Upper lobe of left lung (tissue), 6 donors: ENCODE results near the gene APLF. TPM values are rescaled to one million over a fixed set of nuclear protein-coding genes. Genes with fewer than 3 reads are reported as not detected.
"Not testable (repeated sequence)": the region's sequence is repeated elsewhere in the genome, so short reads cannot be mapped to it uniquely, and the experiment has no call there.

Experiments used
- ATAC-seq, 2 donors: fragments of 200-7000 bp; cut with Tn5 transposase; one replicate each; pipeline ENCODE4 v1.9.1; 2022; ENCODE audit warnings: mild to moderate bottlenecking in 2 of 2, moderate library complexity in 2 of 2; ENCODE audit not compliant: low FRiP score in 2 of 2
- DNase-seq, 2 donors: peaks; one replicate each; pipeline ENCODE4 v3.0.0-alpha.2; 2019 to 2020
- H3K27ac ChIP-seq, 4 donors: fragments of 200-600 bp; sonication (generic); one replicate each; pipeline ENCODE4 v1.5.1; 2016 to 2019
- H3K27me3 ChIP-seq, 4 donors: fragments of 200-600 bp; sonication (generic); one replicate each; pipeline ENCODE4 v1.5.1; 2017 to 2019
- H3K36me3 ChIP-seq, 4 donors: fragments of 200-600 bp; sonication (generic); one replicate each; pipeline ENCODE4 v1.5.1; 2016 to 2019
- H3K4me1 ChIP-seq, 4 donors: fragments of 200-600 bp; sonication (generic); one replicate each; pipeline ENCODE4 v1.5.1; 2018 to 2019
- H3K4me3 ChIP-seq, 4 donors: fragments of 200-600 bp; sonication (generic); one replicate each; pipeline ENCODE4 v1.5.1; 2017 to 2019; ENCODE audit warnings: mild to moderate bottlenecking in 2 of 4, moderate library complexity in 1 of 4
- H3K9me3 ChIP-seq, 4 donors: fragments of 200-600 bp; sonication (generic); one replicate each; pipeline ENCODE4 v1.5.1; 2018 to 2019
- CTCF ChIP-seq, 6 experiments: fragments of 450-650 bp in 4 of 6; fragments of 200-600 bp in 2 of 6; sonication (generic) in 2 of 6; IDR thresholded peaks; one replicate each; pipeline ENCODE4 v1.5.1; 2016 to 2019; ENCODE audit warnings: antibody characterized with exemption in 6 of 6
- EP300 ChIP-seq, 4 donors: sonication (generic); formaldehyde crosslinking; IDR thresholded peaks; one replicate each; pipeline ENCODE4 v1.5.1; 2017; ENCODE audit warnings: antibody characterized with exemption in 4 of 4, control low read depth in 2 of 4
- POLR2A ChIP-seq, 4 donors: fragments of 450-650 bp; IDR thresholded peaks; one replicate each; pipeline ENCODE4 v1.5.1; 2016 to 2017; ENCODE audit warnings: antibody characterized with exemption in 4 of 4, mild to moderate bottlenecking in 2 of 4
- POLR2AphosphoS5 ChIP-seq, 2 donors: sonication (generic); formaldehyde crosslinking; IDR thresholded peaks; one replicate each; pipeline ENCODE4 v1.5.1; 2017; ENCODE audit warnings: antibody characterized with exemption in 2 of 2
- WGBS, 2 donors: methylation state at CpG; one replicate each; pipeline ENCODE4 v1.1.5; 2017 to 2018; 5-methylcytosine and 5-hydroxymethylcytosine counted together
- total RNA-seq, 6 donors: library from RNA; depleted of rRNA in 4 of 6; stranded (reverse); fragments of >200 nt in 4 of 6; gene quantifications; one replicate each; pipeline versions ENCODE4 v1.1.0 to v1.2.1, GENCODE V29; 2016 to 2021
- donor health status: DM: no; HTN: no; CAD: no; lungs with moderate emphysema.
- donor health status: DM: no; HTN: yes; CAD: no; lungs with severe emphysema.

The APLF gene
- total RNA-seq, 6 donors from 2014 or later, result 3.7 to 5.5 (median 4.7) TPM

DNA sequence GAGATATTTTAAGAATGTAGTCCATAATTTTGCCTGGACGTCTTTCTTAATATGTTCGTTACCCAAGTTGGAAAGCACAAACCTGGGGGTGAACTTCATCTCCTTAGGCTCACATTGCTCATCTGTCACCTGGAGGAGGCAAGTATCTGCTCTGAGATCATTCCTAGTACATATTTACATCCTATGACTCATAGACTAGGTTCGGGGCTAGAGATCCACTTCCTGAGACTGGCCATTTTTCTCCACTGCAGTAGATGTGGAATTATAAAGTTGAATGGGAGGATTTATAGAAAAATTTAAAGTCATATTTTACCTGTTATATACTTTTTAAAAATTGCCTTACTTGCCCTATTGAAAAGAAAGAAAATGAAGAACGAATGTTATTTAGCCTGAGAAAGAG lies 98.5 kb downstream of the APLF start:
- 82 to 90% methylated on average over 4 of the region's 4 CpGs for WGBS, 2 donors
- no peak for ATAC-seq

GRCh38 chr2:68566362-68566761 lies 99.0 kb downstream of the APLF start:
- no peaks in the 10 kb centered on the region for H3K36me3 ChIP-seq
- 85 to 93% methylated on average over 3 of the region's 3 CpGs for WGBS, 2 donors

More for the DNA sequence above, 98.5 kb downstream of the APLF start:
- no peak for DNase-seq
- H3K27me3 ChIP-seq, result no peaks in the 10 kb centered on the region
- no peak overlapping the region for H3K4me3 ChIP-seq
- no peak overlapping the region for H3K27ac ChIP-seq
- H3K4me1 ChIP-seq, result no peaks in the 10 kb centered on the region
- H3K36me3 ChIP-seq, result no peaks in the 10 kb centered on the region
- H3K9me3 ChIP-seq, result no peaks in the 10 kb centered on the region
- TF ChIP-seq POLR2A (IDR thresholded peaks at IDR 0.05) (no peak), POLR2AphosphoS5 (IDR thresholded peaks at IDR 0.05) (no peak), CTCF (IDR thresholded peaks at IDR 0.05) (no peak), EP300 (IDR thresholded peaks at IDR 0.05) (no peak)

GRCh38 chr2:68568116-68568515 lies 100.7 kb downstream of the APLF start:
- Histone ChIP-seq H3K36me3 (no peaks in the 10 kb centered on the region), H3K9me3 (no peaks in the 10 kb centered on the region), H3K4me1 (no peaks in the 10 kb centered on the region), H3K4me3 (no peak overlapping the region), H3K27ac (no peak overlapping the region), H3K27me3 (no peaks in the 10 kb centered on the region)
- DNase-seq (no peak), ATAC-seq (no peak)
- no peak for TF ChIP-seq EP300 (IDR thresholded peaks at IDR 0.05)
- no peak for TF ChIP-seq CTCF (IDR thresholded peaks at IDR 0.05)
- no peak for TF ChIP-seq POLR2AphosphoS5 (IDR thresholded peaks at IDR 0.05)
- no peak for TF ChIP-seq POLR2A (IDR thresholded peaks at IDR 0.05)
- 95 to 98% methylated on average over 1 of the region's 1 CpG for WGBS, 2 donors

More at GRCh38 chr2:68566362-68566761, 99.0 kb downstream of the APLF start:
- Histone ChIP-seq H3K4me1 (no peaks in the 10 kb centered on the region), H3K4me3 (no peak overlapping the region), H3K9me3 (no peaks in the 10 kb centered on the region), H3K27ac (no peak overlapping the region), H3K27me3 (no peaks in the 10 kb centered on the region)
- DNase-seq (no peak), ATAC-seq (no peak)
- TF ChIP-seq CTCF (IDR thresholded peaks at IDR 0.05) (no peak), EP300 (IDR thresholded peaks at IDR 0.05) (no peak), POLR2A (IDR thresholded peaks at IDR 0.05) (no peak), POLR2AphosphoS5 (IDR thresholded peaks at IDR 0.05) (no peak)

GRCh38 chr2:68569604-68570003 lies 102.2 kb downstream of the APLF start:
- Histone ChIP-seq H3K27ac (no peak overlapping the region), H3K36me3 (no peaks in the 10 kb centered on the region), H3K9me3 (no peaks in the 10 kb centered on the region), H3K4me1 (no peaks in the 10 kb centered on the region), H3K4me3 (no peak overlapping the region), H3K27me3 (no peaks in the 10 kb centered on the region)
- TF ChIP-seq CTCF (IDR thresholded peaks at IDR 0.05) (no peak), POLR2A (IDR thresholded peaks at IDR 0.05) (no peak), EP300 (IDR thresholded peaks at IDR 0.05) (no peak), POLR2AphosphoS5 (IDR thresholded peaks at IDR 0.05) (no peak)
- ATAC-seq (no peak), DNase-seq (no peak)
- 92 to 94% methylated on average over 1 of the region's 1 CpG for WGBS, 2 donors

DNA sequence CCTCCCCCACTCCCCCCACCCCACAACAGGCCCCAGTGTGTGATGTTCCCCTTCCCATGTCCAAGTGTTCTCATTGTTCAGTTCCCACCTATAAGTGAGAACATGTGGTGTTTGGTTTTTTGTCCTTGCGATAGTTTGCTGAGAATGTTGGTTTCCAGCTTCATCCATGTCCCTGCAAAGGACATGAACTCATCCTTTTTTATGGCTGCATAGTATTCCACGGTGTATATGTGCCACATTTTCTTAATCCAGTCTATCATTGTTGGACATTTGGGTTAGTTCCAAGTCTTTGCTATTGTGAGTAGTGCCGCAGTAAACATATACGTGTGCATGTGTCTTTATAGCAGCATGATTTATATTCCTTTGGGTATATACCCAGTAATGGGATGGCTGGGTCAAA lies 103.0 kb downstream of the APLF start:
- WGBS, 2 donors, result 96 to 97% methylated on average over 4 of the region's 4 CpGs
- not testable (repeated sequence) for ATAC-seq, H3K27ac ChIP-seq, H3K27me3 ChIP-seq, H3K36me3 ChIP-seq, H3K4me1 ChIP-seq, H3K9me3 ChIP-seq, DNase-seq, H3K4me3 ChIP-seq
